Activated gamma-delta T cell treated with anti-CD3 and anti-CD28 coated beads, Interleukin-2, amount 50 U/mL, for 16 hours (primary cell): ENCODE measurements around the gene SSB.
"Not testable (repeated sequence)": the region's sequence is repeated elsewhere in the genome, so short reads cannot be mapped to it uniquely, and the experiment has no call there.

ENCODE experiments used
- DNase-seq: peaks from one replicate; pipeline ENCODE4 v3.0.0-alpha.2; 2020; ENCODE audit warnings: low read depth

The SSB gene

GRCh38 chr2:169798718-169799592, at the start of gene SSB:
TSS of gene SSB (plus strand) at chr2:169798871. CDS start at chr2:169800961, 2,090 bp downstream.
- DNase-seq: peak; percentile 89

GRCh38 chr2:169752752-169753151, 45.9 kb upstream of the SSB start:
- no peak for DNase-seq

- no peak for DNase-seq
Measured at GRCh38 chr2:169755083-169755870, 43.4 kb upstream of the SSB start.

GRCh38 chr2:169756342-169756741, 42.3 kb upstream of the SSB start:
- DNase-seq: no peak

- no peak for DNase-seq
Measured at GRCh38 chr2:169757356-169757755, 41.3 kb upstream of the SSB start.

- DNase-seq: no peak
Measured at GRCh38 chr2:169757778-169758177, 40.9 kb upstream of the SSB start.

GRCh38 chr2:169759987-169760386, 38.7 kb upstream of the SSB start:
- DNase-seq: no peak

GRCh38 chr2:169760798-169761197, 37.9 kb upstream of the SSB start:
- not testable (repeated sequence) for DNase-seq

- DNase-seq: no peak
Measured at GRCh38 chr2:169761251-169761969, 37.3 kb upstream of the SSB start.

GRCh38 chr2:169761970-169762292, 36.7 kb upstream of the SSB start:
- DNase-seq: no peak

GRCh38 chr2:169765523-169765922, 33.1 kb upstream of the SSB start:
- DNase-seq: no peak

GRCh38 chr2:169767243-169767888, 31.3 kb upstream of the SSB start:
- peak; percentile 28 for DNase-seq

- DNase-seq: no peak
Measured at GRCh38 chr2:169768262-169768995, 30.2 kb upstream of the SSB start.

GRCh38 chr2:169771021-169771420, 27.6 kb upstream of the SSB start:
- no peak for DNase-seq

GRCh38 chr2:169771612-169772011, 27.1 kb upstream of the SSB start:
- DNase-seq: no peak

- DNase-seq: no peak
Measured at GRCh38 chr2:169772651-169773050, 26.0 kb upstream of the SSB start.

- DNase-seq: no peak
Measured at GRCh38 chr2:169775354-169775753, 23.3 kb upstream of the SSB start.

- no peak for DNase-seq
Measured at GRCh38 chr2:169775765-169776164, 22.9 kb upstream of the SSB start.

GRCh38 chr2:169776252-169776761, 22.4 kb upstream of the SSB start:
- no peak for DNase-seq

GRCh38 chr2:169778446-169778845, 20.2 kb upstream of the SSB start:
- DNase-seq: no peak
